ENCODE results near the gene DYNC1LI1. TPM values are rescaled to one million over a fixed set of nuclear protein-coding genes. Genes with fewer than 3 reads are reported as not detected.
A peak's percentile ranks its signal among the peaks of the same experiment; 100 is the strongest.

The DYNC1LI1 gene
- total RNA-seq = 10 to 100 TPM; 25.3 to 35.7 (median 31.8) TPM

- DNase-seq (ENCODE audit: low spot score in 2 of 2) = peak; percentile 90 to 91
- no peaks in the 10 kb centered on the region for H3K36me3 ChIP-seq
- no peaks in the 10 kb centered on the region for H3K9me3 ChIP-seq
- intact Hi-C loops (cut with DNase I; ENCODE audit: low total_unique reads) = loop anchor here (5.0 kb wide), 1 partner anchor 283 kb away; no protein-coding TSS in a partner anchor
- TF ChIP-seq POLR2A (IDR thresholded peaks at IDR 0.05) (no peak), CTCF (IDR thresholded peaks at IDR 0.05) (no peak), POLR2AphosphoS5 (IDR thresholded peaks at IDR 0.05) (peak in 2 of 3 donors; percentile 34 to 85)
- H3K27me3 ChIP-seq = no peaks in the 10 kb centered on the region
- peak within 1 kb of the TSS; percentile 84 to 97 (median 87) for H3K4me3 ChIP-seq
- H3K27ac ChIP-seq = peak within 1 kb of the TSS; percentile 89 to 99
- peaks cover 0 to 7% of the 10 kb centered on the region in 2 donors for H3K4me1 ChIP-seq
These were observed at the start of gene DYNC1LI1 for GRCh38 chr3:32570421-32571191. DYNC1LI1 (minus strand) TSS chr3:32570858; CDS start chr3:32570770, 88 bp downstream.

- Histone ChIP-seq H3K36me3 (no peaks in the 10 kb centered on the region), H3K27me3 (no peaks in the 10 kb centered on the region), H3K4me1 (no peaks in the 10 kb centered on the region), H3K9me3 (no peaks in the 10 kb centered on the region), H3K4me3 (no peak overlapping the region), H3K27ac (no peak overlapping the region)
- no peak for DNase-seq (ENCODE audit: low spot score in 2 of 2)
- intact Hi-C loops (cut with DNase I; ENCODE audit: low total_unique reads) = no loop called here
- TF ChIP-seq POLR2A (IDR thresholded peaks at IDR 0.05) (no peak), CTCF (IDR thresholded peaks at IDR 0.05) (no peak), POLR2AphosphoS5 (IDR thresholded peaks at IDR 0.05) (no peak)
These were observed 48.7 kb upstream of the DYNC1LI1 start for GRCh38 chr3:32619395-32619794.

- intact Hi-C loops (cut with DNase I; ENCODE audit: low total_unique reads) = no loop called here
- no peak overlapping the region for H3K4me3 ChIP-seq
- H3K4me1 ChIP-seq = no peaks in the 10 kb centered on the region
- H3K9me3 ChIP-seq = no peaks in the 10 kb centered on the region
- no peak overlapping the region for H3K27ac ChIP-seq
- no peaks in the 10 kb centered on the region for H3K27me3 ChIP-seq
- no peak for DNase-seq (ENCODE audit: low spot score in 2 of 2)
- TF ChIP-seq POLR2AphosphoS5 (IDR thresholded peaks at IDR 0.05) (no peak), POLR2A (IDR thresholded peaks at IDR 0.05) (no peak), CTCF (IDR thresholded peaks at IDR 0.05) (no peak)
- H3K36me3 ChIP-seq = no peaks in the 10 kb centered on the region
These were observed 45.8 kb upstream of the DYNC1LI1 start for GRCh38 chr3:32616267-32616962.

GRCh38 chr3:32614956-32615355 lies 44.3 kb upstream of the DYNC1LI1 start:
- Histone ChIP-seq H3K4me3 (no peak overlapping the region), H3K36me3 (no peaks in the 10 kb centered on the region), H3K27ac (no peak overlapping the region), H3K4me1 (no peaks in the 10 kb centered on the region), H3K9me3 (no peaks in the 10 kb centered on the region), H3K27me3 (no peaks in the 10 kb centered on the region)
- no peak for DNase-seq (ENCODE audit: low spot score in 2 of 2)
- intact Hi-C loops (cut with DNase I; ENCODE audit: low total_unique reads) = no loop called here
- no peak for TF ChIP-seq POLR2A (IDR thresholded peaks at IDR 0.05)
- TF ChIP-seq CTCF (IDR thresholded peaks at IDR 0.05) = no peak
- no peak for TF ChIP-seq POLR2AphosphoS5 (IDR thresholded peaks at IDR 0.05)

GRCh38 chr3:32613183-32613582 lies 42.5 kb upstream of the DYNC1LI1 start:
- H3K27ac ChIP-seq = no peak overlapping the region
- TF ChIP-seq CTCF (IDR thresholded peaks at IDR 0.05) (no peak), POLR2A (IDR thresholded peaks at IDR 0.05) (no peak), POLR2AphosphoS5 (IDR thresholded peaks at IDR 0.05) (no peak)

More at GRCh38 chr3:32613183-32613582, 42.5 kb upstream of the DYNC1LI1 start:
- no peak for DNase-seq (ENCODE audit: low spot score in 2 of 2)
- intact Hi-C loops (cut with DNase I; ENCODE audit: low total_unique reads) = no loop called here
- no peak overlapping the region for H3K4me3 ChIP-seq
- H3K27me3 ChIP-seq = no peaks in the 10 kb centered on the region
- H3K36me3 ChIP-seq = no peaks in the 10 kb centered on the region
- H3K4me1 ChIP-seq = no peaks in the 10 kb centered on the region
- no peaks in the 10 kb centered on the region for H3K9me3 ChIP-seq
